DND-41 (cell line): ENCODE results near the gene ACR.

Source experiments
- ATAC-seq: fragments of 200-7000 bp; cut with Tn5 transposase; 3 replicates; pipeline ENCODE4 v1.9.1; 2021; ENCODE audit warnings: low read depth; ENCODE audit not compliant: insufficient read depth
- DNase-seq: peaks from one replicate; pipeline ENCODE4 v3.0.0-alpha.2; 2020
- H2AFZ ChIP-seq: 2 replicates; pipeline ENCODE4 v1.6.0; 2012; ENCODE audit warnings: low read depth, low read length
- H3K27ac ChIP-seq: 2 replicates; pipeline ENCODE4 v1.5.1; 2012; ENCODE audit warnings: low read length, inconsistent platforms
- H3K27me3 ChIP-seq: fragments of 200-600 bp; sonication (generic); 2 replicates; pipeline ENCODE4 v1.6.0; 2012; ENCODE audit warnings: low read length, mild to moderate bottlenecking, inconsistent platforms; ENCODE audit not compliant: insufficient read depth, poor library complexity
- H3K36me3 ChIP-seq: 2 replicates; pipeline ENCODE4 v1.5.1; 2012; ENCODE audit warnings: low read length, inconsistent platforms; ENCODE audit not compliant: insufficient read depth
- H3K4me1 ChIP-seq: 2 replicates; pipeline ENCODE4 v1.5.1; 2012; ENCODE audit warnings: mild to moderate bottlenecking, low read length; ENCODE audit not compliant: insufficient read depth
- H3K4me2 ChIP-seq: 2 replicates; pipeline ENCODE4 v1.6.0; 2012; ENCODE audit warnings: mild to moderate bottlenecking, moderate library complexity, low read length, inconsistent platforms; ENCODE audit not compliant: insufficient read depth
- H3K4me3 ChIP-seq, 2 experiments: fragments of 200-600 bp in 1 of 2; shearing (Covaris generic) in 1 of 2; 2 replicates each; pipeline ENCODE4 v1.5.1; 2012 to 2016; ENCODE audit warnings: inconsistent platforms in 2 of 2, low read length in 2 of 2, mild to moderate bottlenecking in 2 of 2, low read depth in 1 of 2, moderate library complexity in 1 of 2
- H3K79me2 ChIP-seq: 2 replicates; pipeline ENCODE4 v1.6.0; 2012; ENCODE audit warnings: low read length, inconsistent platforms; ENCODE audit not compliant: insufficient read depth
- H3K9ac ChIP-seq: 2 replicates; pipeline ENCODE4 v1.6.0; 2012; ENCODE audit warnings: low read depth, mild to moderate bottlenecking, inconsistent platforms, low read length, moderate library complexity
- H3K9me3 ChIP-seq: 2 replicates; pipeline ENCODE4 v1.5.1; 2012; ENCODE audit warnings: low read length, moderate library complexity, mild to moderate bottlenecking, inconsistent platforms; ENCODE audit not compliant: insufficient read depth, severe bottlenecking
- H4K20me1 ChIP-seq: 2 replicates; pipeline ENCODE4 v1.6.0; 2012; ENCODE audit warnings: low read length; ENCODE audit not compliant: insufficient read depth
- EZH2 ChIP-seq: IDR thresholded peaks from 3 replicates; pipeline ENCODE4 v1.6.1; 2012; ENCODE audit warnings: borderline replicate concordance, low read depth, mild to moderate bottlenecking, moderate library complexity, low read length, inconsistent platforms; ENCODE audit not compliant: severe bottlenecking
- TF ChIP-seq, protein P1 (sequence below): IDR thresholded peaks from 2 replicates; pipeline ENCODE4 v1.5.1; 2012; ENCODE audit warnings: borderline replicate concordance, low read length, moderate library complexity, mild to moderate bottlenecking; ENCODE audit not compliant: poor library complexity, severe bottlenecking; ENCODE audit errors: extremely low read depth

The ACR gene

DNA sequence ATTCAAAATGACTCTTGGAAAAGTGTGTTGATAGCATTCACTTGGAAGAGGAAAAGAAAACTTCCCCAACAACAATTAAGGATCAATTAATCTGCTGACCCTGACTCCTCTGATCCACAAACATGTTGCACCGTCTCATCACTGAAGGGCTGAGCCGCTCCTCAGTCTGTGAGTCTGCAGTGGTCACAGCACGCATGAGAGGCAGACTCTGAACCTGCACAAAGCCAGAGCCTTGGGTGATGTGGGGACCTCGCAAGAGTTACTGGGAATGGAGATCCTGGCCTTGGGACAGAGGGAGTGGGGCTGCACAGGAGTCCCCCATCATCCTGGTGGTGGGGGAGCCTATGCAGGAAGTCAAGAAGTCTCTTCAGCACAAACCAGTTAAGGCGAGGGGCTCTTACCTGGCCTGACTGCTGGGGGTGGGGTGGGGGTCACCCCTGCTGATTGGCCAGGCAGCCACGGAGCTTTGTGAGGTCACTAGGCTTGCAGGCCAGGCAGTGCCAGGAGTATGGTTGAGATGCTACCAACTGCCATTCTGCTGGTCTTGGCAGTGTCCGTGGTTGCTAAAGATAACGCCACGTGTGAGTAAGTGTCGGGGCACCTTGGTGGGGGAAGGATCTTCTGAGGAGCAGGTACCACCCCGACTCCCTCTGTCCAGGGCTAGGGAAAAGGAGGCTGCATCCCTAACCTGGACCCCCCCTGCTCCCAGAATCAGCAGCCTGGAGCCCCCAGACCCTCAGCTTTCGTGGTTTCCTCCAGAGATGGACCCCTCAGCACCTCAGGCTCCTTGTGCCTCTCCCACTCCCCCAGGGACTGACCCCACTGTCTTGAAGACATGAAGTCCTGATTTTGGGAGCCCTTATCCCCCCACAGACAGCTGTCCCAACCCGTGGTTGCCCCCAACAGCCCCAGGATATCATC is at the start of gene ACR:
TSS of gene ACR (plus strand) at position 477 of the 921 bp plus-strand sequence. CDS start at position 509, 32 bp downstream.
- Histone ChIP-seq H3K4me3 (no peak within 1 kb of the TSS), H3K4me2 (no peak within 1 kb of the TSS), H3K9ac (no peak within 1 kb of the TSS), H3K36me3 (no peaks in the 10 kb centered on the region), H3K9me3 (no peaks in the 10 kb centered on the region), H3K27me3 (peaks cover 8% of the 10 kb centered on the region), H3K79me2 (no peaks in the 10 kb centered on the region), H2AFZ (no peak within 1 kb of the TSS), H4K20me1 (no peaks in the 10 kb centered on the region), H3K4me1 (no peaks in the 10 kb centered on the region), H3K27ac (no peak within 1 kb of the TSS)
- DNase-seq, result no peak
- no peak for ATAC-seq
- TF ChIP-seq, protein P1, sequence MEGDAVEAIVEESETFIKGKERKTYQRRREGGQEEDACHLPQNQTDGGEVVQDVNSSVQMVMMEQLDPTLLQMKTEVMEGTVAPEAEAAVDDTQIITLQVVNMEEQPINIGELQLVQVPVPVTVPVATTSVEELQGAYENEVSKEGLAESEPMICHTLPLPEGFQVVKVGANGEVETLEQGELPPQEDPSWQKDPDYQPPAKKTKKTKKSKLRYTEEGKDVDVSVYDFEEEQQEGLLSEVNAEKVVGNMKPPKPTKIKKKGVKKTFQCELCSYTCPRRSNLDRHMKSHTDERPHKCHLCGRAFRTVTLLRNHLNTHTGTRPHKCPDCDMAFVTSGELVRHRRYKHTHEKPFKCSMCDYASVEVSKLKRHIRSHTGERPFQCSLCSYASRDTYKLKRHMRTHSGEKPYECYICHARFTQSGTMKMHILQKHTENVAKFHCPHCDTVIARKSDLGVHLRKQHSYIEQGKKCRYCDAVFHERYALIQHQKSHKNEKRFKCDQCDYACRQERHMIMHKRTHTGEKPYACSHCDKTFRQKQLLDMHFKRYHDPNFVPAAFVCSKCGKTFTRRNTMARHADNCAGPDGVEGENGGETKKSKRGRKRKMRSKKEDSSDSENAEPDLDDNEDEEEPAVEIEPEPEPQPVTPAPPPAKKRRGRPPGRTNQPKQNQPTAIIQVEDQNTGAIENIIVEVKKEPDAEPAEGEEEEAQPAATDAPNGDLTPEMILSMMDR, result no peak
- no peak for TF ChIP-seq EZH2

DNA sequence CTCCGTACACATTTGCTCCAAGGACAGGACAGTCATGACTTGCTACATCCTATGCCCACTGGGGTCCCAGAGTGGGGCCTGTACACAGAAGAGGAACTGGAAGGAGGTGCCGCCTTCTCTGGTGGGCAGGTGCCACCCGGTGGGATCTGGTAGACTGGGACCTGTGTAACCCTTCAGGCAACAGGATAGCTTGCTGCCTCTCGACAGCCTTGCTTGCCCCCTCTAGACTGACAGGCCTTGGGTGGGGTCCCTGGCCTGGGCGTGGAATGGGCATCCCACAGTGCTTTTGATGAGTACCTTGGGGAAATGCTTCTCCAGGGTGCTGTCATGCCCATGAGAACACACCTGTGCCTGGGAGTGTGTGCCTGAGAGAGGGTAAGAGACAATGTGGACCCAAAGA is 49.6 kb upstream of the ACR start:
- TF ChIP-seq, protein P1, result no peak
- TF ChIP-seq EZH2, result no peak
- no peak for DNase-seq

DNA sequence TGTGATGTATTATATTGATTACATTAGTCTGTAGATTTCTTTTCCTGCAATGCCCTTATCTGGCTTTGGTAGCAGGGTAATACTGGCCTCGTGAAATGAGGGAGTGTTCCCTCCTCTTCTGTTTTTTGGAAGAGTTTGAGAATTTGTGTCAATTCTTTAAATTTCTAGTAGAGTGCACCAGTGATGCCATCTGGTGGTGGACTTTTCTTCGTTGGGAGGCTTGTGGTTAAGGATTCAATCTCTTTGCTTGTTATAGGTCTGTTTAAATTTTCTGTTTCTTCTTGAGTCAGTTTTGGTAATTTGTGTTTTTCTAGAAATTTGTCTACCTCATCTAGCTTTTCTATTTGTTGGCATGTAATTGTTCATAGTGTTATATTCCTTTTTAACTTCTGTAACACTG is 46.5 kb upstream of the ACR start:
- no peak for TF ChIP-seq EZH2
- TF ChIP-seq, protein P1, result peak; percentile 70
- Histone ChIP-seq H3K4me1 (no peaks in the 10 kb centered on the region), H3K9me3 (no peaks in the 10 kb centered on the region), H3K36me3 (no peaks in the 10 kb centered on the region), H3K4me2 (no peak overlapping the region), H3K79me2 (no peaks in the 10 kb centered on the region), H3K27ac (no peak overlapping the region), H3K9ac (no peak overlapping the region), H3K4me3 (no peak overlapping the region), H4K20me1 (no peaks in the 10 kb centered on the region; the same call in 1 of the 2 replicates), H3K27me3 (no peaks in the 10 kb centered on the region), H2AFZ (no peak overlapping the region)
- ATAC-seq, result no peak
- peak; percentile 27 for DNase-seq

More for the DNA sequence above, 49.6 kb upstream of the ACR start:
- no peaks in the 10 kb centered on the region for H3K79me2 ChIP-seq
- H3K4me2 ChIP-seq, result no peak overlapping the region
- H2AFZ ChIP-seq, result no peak overlapping the region
- no peak overlapping the region for H3K9ac ChIP-seq
- no peak overlapping the region for H3K27ac ChIP-seq
- H3K27me3 ChIP-seq, result no peaks in the 10 kb centered on the region
- no peak for ATAC-seq
- no peaks in the 10 kb centered on the region; the same call in 1 of the 2 replicates for H4K20me1 ChIP-seq
- no peak overlapping the region for H3K4me3 ChIP-seq
- no peaks in the 10 kb centered on the region for H3K36me3 ChIP-seq
- H3K4me1 ChIP-seq, result no peaks in the 10 kb centered on the region
- no peaks in the 10 kb centered on the region for H3K9me3 ChIP-seq
